ENCODE data around the gene LRWD1. TPM values are rescaled to one million over a fixed set of nuclear protein-coding genes. Genes with fewer than 3 reads are reported as not detected.

LRWD1 gene
- total RNA-seq, 2 donors from 2014 or later: 30.9 to 43.5 TPM

GRCh38 chr7:102444961-102445673, 19.7 kb upstream of the LRWD1 start:
- WGBS, 2 experiments (ENCODE audit: insufficient coverage in 1 of 2, insufficient read length in 1 of 2): 93 to 95% methylated on average over 17 of the region's 17 CpGs
- H3K27me3 ChIP-seq (ENCODE audit: control insufficient read depth, insufficient read depth, low read length, poor library complexity, severe bottlenecking): no peaks in the 10 kb centered on the region
- no peaks in the 10 kb centered on the region for H3K27me3 Mint-ChIP-seq (ENCODE audit: insufficient read depth)
- no peak overlapping the region for H3K4me3 ChIP-seq (ENCODE audit: low read length)
- H3K36me3 Mint-ChIP-seq (ENCODE audit: low read depth): peaks cover 26% of the 10 kb centered on the region
- H3K27ac Mint-ChIP-seq: peak overlapping the region; percentile 15
- no peak for DNase-seq
- peaks cover 5% of the 10 kb centered on the region for H3K4me1 Mint-ChIP-seq
- H3K9me3 Mint-ChIP-seq: no peaks in the 10 kb centered on the region
- no peaks in the 10 kb centered on the region for H3K9me3 ChIP-seq (ENCODE audit: control insufficient read depth, low read length)
- H3K9ac ChIP-seq (ENCODE audit: extremely low read depth, low read length, poor library complexity, severe bottlenecking): no peak overlapping the region
- no peaks in the 10 kb centered on the region for H3K4me1 ChIP-seq (ENCODE audit: control insufficient read depth, insufficient read depth, low read length)
- no peak for TF ChIP-seq CTCF (conservative IDR thresholded peaks at IDR 0.05)
- H3K27ac ChIP-seq (ENCODE audit: low read depth, low read length): no peak overlapping the region
- H3K4me3 Mint-ChIP-seq: no peak overlapping the region
- peaks cover 4% of the 10 kb centered on the region for H3K36me3 ChIP-seq (ENCODE audit: control insufficient read depth, insufficient read depth, low read length)

DNA sequence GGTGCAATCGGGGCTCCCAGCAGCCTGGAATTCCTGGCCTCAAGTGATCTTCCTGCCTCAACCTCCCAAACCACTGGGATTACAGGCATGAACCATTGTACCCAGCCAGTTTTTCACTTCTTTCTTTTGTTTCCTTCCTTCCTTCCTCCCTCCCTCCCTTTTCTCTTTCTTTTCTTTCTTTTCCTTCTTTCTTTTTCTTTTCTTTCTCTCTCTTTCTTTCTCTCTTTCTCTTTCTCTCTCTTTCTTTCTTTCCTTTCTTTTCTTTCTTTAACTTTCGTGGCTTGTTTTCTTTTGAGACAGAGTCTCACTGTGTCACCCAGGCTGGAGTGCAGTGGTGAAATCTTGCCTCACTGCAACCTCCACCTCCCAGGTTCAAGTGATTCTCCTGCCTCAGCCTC, 19.1 kb upstream of the LRWD1 start:
- Mint-ChIP-seq H3K9me3 (no peaks in the 10 kb centered on the region), H3K36me3 (ENCODE audit: low read depth) (peaks cover 24% of the 10 kb centered on the region), H3K27ac (no peak overlapping the region), H3K27me3 (ENCODE audit: insufficient read depth) (no peaks in the 10 kb centered on the region), H3K4me1 (peaks cover 5% of the 10 kb centered on the region), H3K4me3 (no peak overlapping the region)
- H3K36me3 ChIP-seq (ENCODE audit: control insufficient read depth, insufficient read depth, low read length): peaks cover 4% of the 10 kb centered on the region
- no peaks in the 10 kb centered on the region for H3K27me3 ChIP-seq (ENCODE audit: control insufficient read depth, insufficient read depth, low read length, poor library complexity, severe bottlenecking)
- no peaks in the 10 kb centered on the region for H3K9me3 ChIP-seq (ENCODE audit: control insufficient read depth, low read length)
- WGBS, 2 experiments (ENCODE audit: insufficient coverage in 1 of 2, insufficient read length in 1 of 2): 77 to 94% methylated on average over 2 of the region's 2 CpGs
- no peak overlapping the region for H3K9ac ChIP-seq (ENCODE audit: extremely low read depth, low read length, poor library complexity, severe bottlenecking)
- DNase-seq: no peak
- H3K4me3 ChIP-seq (ENCODE audit: low read length): no peak overlapping the region
- H3K4me1 ChIP-seq (ENCODE audit: control insufficient read depth, insufficient read depth, low read length): no peaks in the 10 kb centered on the region
- TF ChIP-seq CTCF (conservative IDR thresholded peaks at IDR 0.05): no peak
- no peak overlapping the region for H3K27ac ChIP-seq (ENCODE audit: low read depth, low read length)

DNA sequence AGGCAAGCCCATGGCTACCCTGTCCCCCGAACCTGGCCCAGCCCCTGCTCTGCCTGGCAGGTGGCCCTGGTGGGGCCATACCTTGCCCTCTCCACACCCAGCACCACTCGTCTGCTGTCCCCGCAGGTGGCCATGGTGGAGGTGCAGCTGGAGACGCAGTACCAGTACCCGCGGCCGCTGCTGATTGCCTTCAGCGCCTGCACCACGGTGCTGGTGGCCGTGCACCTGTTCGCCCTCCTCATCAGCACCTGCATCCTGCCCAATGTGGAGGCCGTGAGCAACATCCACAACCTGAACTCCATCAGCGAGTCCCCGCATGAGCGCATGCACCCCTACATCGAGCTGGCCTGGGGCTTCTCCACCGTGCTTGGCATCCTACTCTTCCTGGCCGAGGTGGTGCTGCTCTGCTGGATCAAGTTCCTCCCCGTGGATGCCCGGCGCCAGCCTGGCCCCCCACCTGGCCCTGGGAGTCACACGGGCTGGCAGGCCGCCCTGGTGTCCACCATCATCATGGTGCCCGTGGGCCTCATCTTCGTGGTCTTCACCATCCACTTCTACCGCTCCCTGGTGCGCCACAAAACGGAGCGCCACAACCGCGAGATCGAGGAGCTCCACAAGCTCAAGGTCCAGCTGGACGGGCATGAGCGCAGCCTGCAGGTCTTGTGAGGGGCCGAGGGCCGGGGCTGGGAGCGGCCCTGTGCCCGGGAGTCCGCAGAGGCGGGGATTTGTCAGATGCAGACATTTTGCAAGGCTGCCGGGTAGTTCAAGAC, 18.2 kb upstream of the LRWD1 start:
- Mint-ChIP-seq H3K9me3 (no peaks in the 10 kb centered on the region), H3K4me1 (peaks cover 4% of the 10 kb centered on the region)
- 95 to 96% methylated on average over 26 to 41 of the region's 41 CpGs for WGBS, 2 experiments (ENCODE audit: insufficient coverage in 1 of 2, insufficient read length in 1 of 2)

More for the DNA sequence above, 18.2 kb upstream of the LRWD1 start:
- no peaks in the 10 kb centered on the region for H3K9me3 ChIP-seq (ENCODE audit: control insufficient read depth, low read length)
- H3K27ac ChIP-seq (ENCODE audit: low read depth, low read length): no peak overlapping the region
- Mint-ChIP-seq H3K27me3 (ENCODE audit: insufficient read depth) (no peaks in the 10 kb centered on the region), H3K4me3 (no peak overlapping the region), H3K36me3 (ENCODE audit: low read depth) (peaks cover 23% of the 10 kb centered on the region), H3K27ac (no peak overlapping the region)
- H3K9ac ChIP-seq (ENCODE audit: extremely low read depth, low read length, poor library complexity, severe bottlenecking): no peak overlapping the region
- H3K4me3 ChIP-seq (ENCODE audit: low read length): no peak overlapping the region
- no peak for DNase-seq
- no peak for TF ChIP-seq CTCF (conservative IDR thresholded peaks at IDR 0.05)
- no peaks in the 10 kb centered on the region for H3K4me1 ChIP-seq (ENCODE audit: control insufficient read depth, insufficient read depth, low read length)
- no peaks in the 10 kb centered on the region for H3K27me3 ChIP-seq (ENCODE audit: control insufficient read depth, insufficient read depth, low read length, poor library complexity, severe bottlenecking)
- H3K36me3 ChIP-seq (ENCODE audit: control insufficient read depth, insufficient read depth, low read length): peaks cover 3% of the 10 kb centered on the region

All from endodermal cell (in vitro differentiated cells).